NCI-H2029 treated with DMSO at 0.1 percent for 48 hours (cell line): ENCODE data around the gene SERINC3.
"Not testable (repeated sequence)": the region's sequence is repeated elsewhere in the genome, so short reads cannot be mapped to it uniquely, and the experiment has no call there.

Experiments used
- DNase-seq: peaks from one replicate; lab custom pipeline; 2025; lab: John Stamatoyannopoulos, UW

The SERINC3 gene

DNA sequence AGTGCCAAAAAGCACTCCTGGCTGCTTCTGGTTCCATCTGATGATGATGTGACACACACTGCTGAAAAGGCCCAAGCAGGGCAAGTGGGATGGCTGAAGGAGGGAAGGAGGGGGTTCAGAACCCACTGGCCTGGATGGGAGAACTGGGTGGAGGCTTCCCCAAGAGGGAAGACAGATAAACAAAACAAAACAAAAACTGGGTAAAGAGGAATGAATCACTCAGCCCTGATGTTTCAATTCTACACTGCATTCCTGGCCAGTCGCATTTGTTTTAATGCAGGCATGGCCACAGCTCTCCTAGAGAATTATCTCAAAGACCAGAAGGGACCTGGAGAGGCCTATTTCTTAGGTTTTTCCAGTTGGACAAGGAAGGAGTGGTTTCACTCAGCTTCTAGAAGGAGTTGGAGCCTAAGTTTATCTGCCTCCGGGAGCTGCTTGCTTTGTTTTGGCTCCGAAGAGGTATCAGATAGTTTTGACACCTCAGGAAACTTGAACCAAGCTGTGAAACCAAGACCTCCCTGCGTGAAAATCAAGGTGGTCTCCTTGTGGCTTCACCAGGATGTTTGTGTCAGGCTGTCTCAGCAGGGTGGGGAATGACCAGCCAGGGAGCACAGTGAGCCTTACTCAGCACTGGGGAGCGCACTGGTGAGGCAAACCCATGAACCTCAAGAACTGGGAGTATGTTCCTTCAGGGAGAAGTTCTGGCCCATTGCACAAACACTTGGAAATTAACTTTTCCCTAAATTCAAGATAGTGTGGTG is 30.1 kb downstream of the SERINC3 start:
- no peak for DNase-seq

GRCh38 chr20:44489931-44490330 is 31.9 kb downstream of the SERINC3 start:
- no peak for DNase-seq

GRCh38 chr20:44489223-44489622 is 32.6 kb downstream of the SERINC3 start:
- no peak for DNase-seq

GRCh38 chr20:44488551-44488950 is 33.3 kb downstream of the SERINC3 start:
- DNase-seq: no peak

DNA sequence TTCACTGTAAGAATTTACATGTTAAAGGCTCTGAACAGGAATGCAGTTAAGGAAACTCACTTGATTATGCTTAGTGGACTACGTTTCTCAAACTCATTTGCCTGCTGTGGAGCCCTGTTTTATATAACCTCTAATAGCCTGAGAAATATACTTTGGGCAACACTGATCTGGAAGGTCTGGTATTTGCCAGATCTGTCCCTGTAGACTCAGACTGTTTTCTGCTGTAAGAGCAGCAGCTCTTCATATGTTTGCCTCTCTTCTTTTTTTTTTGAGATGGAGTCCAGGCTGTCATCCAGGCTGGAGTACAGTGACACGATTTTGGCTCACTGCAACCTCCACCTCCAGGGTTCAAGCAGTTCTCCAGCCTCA is 36.1 kb downstream of the SERINC3 start:
- no peak for DNase-seq

DNA sequence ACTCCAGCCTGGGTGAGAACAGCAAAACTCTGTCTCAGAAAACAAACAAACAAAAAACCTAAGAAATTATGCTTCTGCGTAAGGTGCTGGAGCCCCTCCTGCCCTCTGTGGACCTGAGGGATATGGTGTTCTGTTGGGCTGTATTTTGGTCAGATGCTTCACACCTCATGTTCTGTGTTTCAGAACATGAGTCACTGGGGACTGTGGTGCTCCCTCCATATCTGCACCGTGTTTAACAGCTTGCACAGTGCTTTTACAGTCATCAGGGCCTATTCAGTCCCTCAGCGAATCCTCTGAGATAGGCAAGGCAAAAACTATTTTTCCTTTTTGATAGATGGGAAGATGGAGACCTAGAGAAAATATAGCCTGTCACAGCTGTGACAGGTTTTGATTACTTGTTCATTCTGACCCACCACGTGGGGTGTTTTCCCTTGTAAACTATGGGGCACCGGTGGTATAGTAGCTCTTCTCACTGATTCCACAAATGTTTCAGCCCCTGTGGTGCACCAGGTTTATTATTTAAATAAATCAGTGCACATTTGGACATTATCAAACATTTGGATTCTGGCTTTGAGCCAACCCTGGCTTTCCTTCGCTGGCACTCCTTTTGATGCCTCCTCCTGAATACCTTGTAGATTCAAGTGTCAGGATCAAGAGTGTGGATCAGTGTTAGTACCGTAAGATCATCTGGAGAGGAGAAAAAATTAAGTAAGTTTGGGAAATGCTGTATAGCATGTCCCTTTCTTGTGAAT is 36.6 kb downstream of the SERINC3 start:
- no peak for DNase-seq

DNA sequence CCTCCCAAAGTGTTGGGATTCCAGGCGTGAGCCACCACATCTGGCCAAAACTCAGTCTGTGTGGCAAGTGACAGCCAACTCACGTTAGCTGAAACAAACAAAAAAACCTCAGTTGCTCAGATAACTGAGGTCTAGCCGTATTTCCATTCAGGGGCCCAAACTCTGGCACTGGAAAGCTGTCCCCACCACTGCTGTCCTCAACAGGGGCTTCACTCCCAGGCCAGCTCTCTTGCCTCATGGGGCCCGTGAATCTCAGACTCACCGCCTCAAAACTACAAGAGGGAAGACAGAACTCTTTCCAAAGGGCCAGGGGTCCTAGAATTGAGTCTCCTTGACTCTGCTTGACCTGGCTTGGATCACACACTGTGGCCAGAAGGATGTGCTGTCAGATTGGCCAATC is 38.8 kb downstream of the SERINC3 start:
- DNase-seq: no peak

- DNase-seq: no peak
Measured at GRCh38 chr20:44481719-44482416, 40.0 kb downstream of the SERINC3 start.

- DNase-seq: no peak
Measured at GRCh38 chr20:44480097-44480496, 41.8 kb downstream of the SERINC3 start.

DNA sequence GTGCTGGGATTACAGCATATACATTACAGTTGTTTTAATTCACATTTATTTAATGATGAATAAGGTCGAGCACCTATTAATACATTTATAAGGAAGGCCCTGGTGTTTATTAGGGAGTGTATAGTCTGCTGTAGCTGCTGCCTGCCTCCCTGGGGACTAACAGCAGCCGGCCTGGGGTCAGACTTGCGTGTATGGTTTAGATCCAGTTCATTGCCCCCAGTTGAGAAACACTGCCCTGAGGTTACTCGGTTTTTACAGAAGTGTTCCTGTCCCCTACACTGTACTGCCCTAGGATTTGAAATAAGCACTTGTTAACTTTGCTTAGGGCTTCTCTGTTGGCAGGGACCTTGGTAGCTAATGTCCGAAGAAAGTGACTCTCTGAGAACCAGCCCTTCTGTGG is 42.2 kb downstream of the SERINC3 start:
- no peak for DNase-seq

DNA sequence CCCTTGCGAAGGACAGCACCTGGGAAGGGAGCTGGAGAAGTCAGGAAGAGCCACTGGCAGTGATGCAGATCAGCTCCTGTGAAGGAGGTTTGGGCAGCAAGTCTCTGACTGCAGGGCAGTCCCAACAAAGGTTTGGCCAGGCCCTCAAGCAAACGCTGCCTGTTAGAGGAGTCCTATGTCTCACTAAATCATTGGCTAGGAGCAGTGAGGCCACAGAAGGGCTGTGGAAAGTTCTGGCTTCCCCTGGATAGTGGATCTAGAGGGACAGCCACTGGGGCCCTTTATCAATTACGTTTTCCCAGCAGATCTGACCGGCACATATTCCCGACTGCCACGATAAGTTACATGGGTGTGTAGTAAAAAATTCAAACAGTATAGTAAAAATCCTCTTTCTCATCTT is 43.7 kb downstream of the SERINC3 start:
- DNase-seq: no peak

- DNase-seq: no peak
Measured at GRCh38 chr20:44477151-44477550, 44.7 kb downstream of the SERINC3 start.

DNA sequence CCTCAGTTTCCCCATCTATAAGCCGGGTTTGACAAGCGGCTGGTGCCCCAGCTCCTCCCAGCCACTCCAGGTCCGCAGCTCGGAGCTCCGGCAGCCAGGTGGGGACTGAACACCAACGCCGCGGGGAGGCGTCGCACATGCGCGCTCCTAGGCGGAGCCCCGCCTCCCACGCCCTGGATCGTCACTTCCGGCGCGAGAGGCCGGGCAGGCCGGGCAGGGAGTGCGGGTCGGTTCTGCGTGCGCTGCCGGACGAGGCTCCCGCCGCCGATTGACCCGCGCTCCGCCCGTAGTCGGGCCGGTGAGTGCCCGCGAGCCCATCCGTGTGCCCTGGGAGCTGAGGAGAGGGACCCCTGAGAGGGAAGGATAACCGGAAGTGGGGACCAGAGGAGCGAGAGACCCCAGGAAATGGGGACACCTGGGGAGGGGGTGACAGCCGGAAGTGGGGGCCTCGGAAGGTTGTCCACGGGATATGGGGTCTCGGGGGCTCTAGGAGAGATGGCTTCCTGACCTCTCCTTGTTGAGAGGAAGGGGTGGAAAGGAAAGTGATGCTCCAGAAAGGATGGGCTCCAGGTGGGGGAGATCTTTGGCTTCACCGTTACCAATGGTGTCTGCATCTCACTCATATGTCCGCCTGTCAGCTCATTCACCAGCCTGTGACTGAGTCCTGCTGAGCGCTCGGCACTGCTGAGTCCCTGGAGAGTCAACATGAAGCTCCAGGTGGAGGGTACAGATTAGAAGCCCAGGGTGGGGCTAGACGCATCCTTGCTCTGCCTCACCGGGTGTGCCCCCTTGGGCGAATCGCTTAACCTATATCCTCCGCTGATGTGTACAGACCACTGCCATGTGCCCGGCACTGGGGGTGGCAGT is 45.9 kb downstream of the SERINC3 start, which contains the start of gene TTPAL:
Gene TTPAL, plus strand, starts transcription at position 181 of the 867 bp plus-strand sequence. CDS start 4,126 bp downstream, outside the sequence.
- DNase-seq: peak; percentile 58

DNA sequence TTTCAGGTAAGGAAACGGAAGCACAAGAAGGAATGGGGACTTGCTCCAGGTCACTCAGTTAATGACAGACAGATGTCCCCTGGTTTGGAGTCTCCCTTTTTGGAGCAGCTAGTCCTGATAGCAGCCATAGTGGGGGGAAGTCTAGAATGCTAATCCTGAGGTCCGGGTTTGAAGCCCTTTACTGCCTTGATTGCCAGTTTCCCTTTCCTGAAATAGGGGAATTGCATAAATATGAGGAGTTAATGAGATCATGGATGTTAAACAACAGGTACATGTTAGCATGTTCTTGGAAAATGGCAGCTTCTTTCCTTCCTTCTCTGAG is 46.5 kb downstream of the SERINC3 start:
- DNase-seq: no peak

DNA sequence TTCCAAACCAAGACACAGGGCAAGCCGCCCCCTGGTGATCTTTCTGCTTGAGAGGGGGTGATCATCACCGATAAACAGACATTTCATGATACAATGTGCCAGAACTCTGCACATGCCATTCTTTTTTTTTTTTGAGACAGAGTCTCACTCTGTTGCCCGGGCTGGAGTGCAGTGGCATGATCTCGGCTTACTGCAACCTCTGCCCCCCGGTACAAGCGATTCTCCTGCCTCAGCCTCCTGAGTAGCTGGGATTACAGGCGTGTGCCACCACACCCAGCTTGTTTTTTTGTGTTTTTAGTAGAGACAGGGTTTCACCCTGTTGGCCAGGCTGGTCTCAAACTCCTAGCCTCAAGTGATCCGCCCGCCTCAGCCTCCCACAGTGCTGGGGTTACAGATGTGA is 49.6 kb downstream of the SERINC3 start:
- DNase-seq: not testable (repeated sequence)

DNA sequence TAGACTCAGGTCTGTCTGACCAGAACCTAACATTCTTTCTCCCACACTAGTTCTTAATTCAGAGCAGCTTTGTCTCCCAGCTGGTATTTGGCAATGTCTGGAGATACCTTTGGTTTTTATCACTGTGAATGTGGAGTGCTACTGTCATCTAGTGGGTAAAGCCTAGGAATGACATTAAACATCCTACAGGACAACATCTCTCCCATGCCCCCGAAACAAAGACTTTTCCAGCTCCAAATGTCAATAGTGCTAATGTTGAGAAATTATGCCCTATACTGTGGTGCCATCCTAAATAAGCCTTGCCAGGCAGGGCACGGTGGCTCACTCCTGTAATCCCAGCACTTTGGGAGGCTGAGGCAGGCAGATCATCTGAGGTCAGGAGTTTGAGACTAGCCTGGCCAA is 50.4 kb downstream of the SERINC3 start:
- DNase-seq: no peak

- DNase-seq: no peak
Measured at GRCh38 chr20:44470327-44470726, 51.5 kb downstream of the SERINC3 start.

GRCh38 chr20:44468044-44468782 is 53.7 kb downstream of the SERINC3 start:
- DNase-seq: no peak

GRCh38 chr20:44467289-44467883 is 54.5 kb downstream of the SERINC3 start:
- no peak for DNase-seq

DNA sequence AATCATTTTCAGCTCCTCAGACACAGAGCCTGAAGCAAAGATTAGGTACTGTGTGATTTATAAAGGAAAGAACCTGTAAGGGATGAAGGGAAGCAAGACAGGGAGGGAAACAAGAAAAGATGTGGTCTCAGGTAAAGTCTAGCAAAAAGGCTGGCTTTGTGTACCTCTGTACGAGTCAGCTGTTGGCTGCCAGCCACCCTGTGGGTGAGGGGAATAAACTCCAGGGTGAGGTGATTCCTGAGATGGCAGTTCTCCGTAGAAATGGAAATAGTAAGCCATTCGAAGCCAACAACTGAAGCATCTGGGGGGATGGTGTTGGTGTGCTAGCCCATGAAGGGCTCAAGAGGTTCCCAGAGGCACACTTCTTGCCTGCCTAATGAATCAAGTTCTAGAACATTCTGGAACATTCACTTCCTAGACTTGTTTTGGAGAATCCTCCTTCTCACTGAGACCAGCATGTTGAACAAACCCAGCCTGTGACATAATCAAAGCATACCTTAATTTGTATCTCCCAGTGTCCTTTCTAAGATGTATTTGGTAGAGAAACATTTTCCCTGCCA is 56.8 kb downstream of the SERINC3 start:
- DNase-seq: no peak

GRCh38 chr20:44464514-44464913 is 57.4 kb downstream of the SERINC3 start:
- no peak for DNase-seq
